Ovary (tissue), 3 donors: ENCODE results near the gene SELENON.

Experiments
- POLR2A ChIP-seq: fragments of 450-650 bp; IDR thresholded peaks from one replicate; pipeline ENCODE4 v1.6.1; 2017; ENCODE audit warnings: antibody characterized with exemption, mild to moderate bottlenecking, moderate library complexity
- TF ChIP-seq, protein P1 (sequence below), 3 donors: fragments of 450-650 bp in 2 of 3; fragments of 200-600 bp in 1 of 3; IDR thresholded peaks; one replicate each; pipeline versions ENCODE4 v1.5.1 to v1.8.0; 2016 to 2022; ENCODE audit warnings: antibody characterized with exemption in 3 of 3, mild to moderate bottlenecking in 1 of 3
- donor health status: DM: no; HTN: no; CAD: no.

DNA sequence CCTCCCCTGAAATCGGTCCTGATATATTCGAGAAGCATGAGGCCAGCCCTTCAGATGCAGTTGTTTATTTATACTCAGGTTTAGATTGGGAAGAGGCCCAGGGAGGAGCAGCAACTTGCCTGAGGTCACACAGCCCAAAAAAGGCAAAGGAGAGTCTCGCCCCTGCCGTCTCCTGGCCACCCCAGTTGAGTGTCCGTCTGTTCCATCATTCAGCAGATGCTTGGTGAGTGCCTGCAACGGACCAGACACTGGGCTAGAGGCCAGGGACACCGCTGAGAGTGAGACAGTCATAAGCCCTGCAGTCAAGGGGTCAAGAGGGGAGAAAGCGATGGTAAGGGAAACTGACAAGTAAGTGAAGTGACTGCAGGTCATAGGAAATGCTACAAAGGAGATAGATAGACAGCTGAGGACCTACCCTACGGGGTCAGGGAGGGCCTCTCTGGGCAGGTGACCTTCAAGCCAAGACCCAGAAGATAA is 15.4 kb upstream of the SELENON start:
- TF ChIP-seq, protein P1, sequence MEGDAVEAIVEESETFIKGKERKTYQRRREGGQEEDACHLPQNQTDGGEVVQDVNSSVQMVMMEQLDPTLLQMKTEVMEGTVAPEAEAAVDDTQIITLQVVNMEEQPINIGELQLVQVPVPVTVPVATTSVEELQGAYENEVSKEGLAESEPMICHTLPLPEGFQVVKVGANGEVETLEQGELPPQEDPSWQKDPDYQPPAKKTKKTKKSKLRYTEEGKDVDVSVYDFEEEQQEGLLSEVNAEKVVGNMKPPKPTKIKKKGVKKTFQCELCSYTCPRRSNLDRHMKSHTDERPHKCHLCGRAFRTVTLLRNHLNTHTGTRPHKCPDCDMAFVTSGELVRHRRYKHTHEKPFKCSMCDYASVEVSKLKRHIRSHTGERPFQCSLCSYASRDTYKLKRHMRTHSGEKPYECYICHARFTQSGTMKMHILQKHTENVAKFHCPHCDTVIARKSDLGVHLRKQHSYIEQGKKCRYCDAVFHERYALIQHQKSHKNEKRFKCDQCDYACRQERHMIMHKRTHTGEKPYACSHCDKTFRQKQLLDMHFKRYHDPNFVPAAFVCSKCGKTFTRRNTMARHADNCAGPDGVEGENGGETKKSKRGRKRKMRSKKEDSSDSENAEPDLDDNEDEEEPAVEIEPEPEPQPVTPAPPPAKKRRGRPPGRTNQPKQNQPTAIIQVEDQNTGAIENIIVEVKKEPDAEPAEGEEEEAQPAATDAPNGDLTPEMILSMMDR (IDR thresholded peaks at IDR 0.05): no peak
- no peak for TF ChIP-seq POLR2A
